GM23338 (cell line): ENCODE results near the gene RNF207. TPM values are rescaled to one million over a fixed set of nuclear protein-coding genes. Genes with fewer than 3 reads are reported as not detected.
A peak's percentile ranks its signal among the peaks of the same experiment; 100 is the strongest.

Source experiments
- ATAC-seq: fragments of 200-7000 bp; cut with Tn5 transposase; 3 replicates; pipeline ENCODE4 v1.9.1; 2020
- DNase-seq: peaks from one replicate; pipeline ENCODE4 v3.0.0-alpha.2; 2015; ENCODE audit warnings: low spot score
- H2AFZ ChIP-seq: fragments of 200-600 bp; sonication (generic); 2 replicates; pipeline ENCODE4 v1.8.0; 2016; ENCODE audit warnings: antibody characterized with exemption, mild to moderate bottlenecking, moderate library complexity
- H3F3A ChIP-seq: fragments of 200-600 bp; sonication (generic); replicated peaks from 2 replicates; pipeline ENCODE4 v1.8.0; 2017; ENCODE audit warnings: antibody characterized with exemption, mixed run types, low read depth
- H3K27ac ChIP-seq: fragments of 200-600 bp; sonication (generic); 2 replicates; pipeline ENCODE4 v1.6.1; 2016; ENCODE audit warnings: low read depth
- H3K27me3 ChIP-seq: fragments of 200-600 bp; sonication (generic); 2 replicates; pipeline ENCODE4 v1.8.0; 2016; ENCODE audit warnings: mild to moderate bottlenecking, mixed run types, moderate library complexity; ENCODE audit not compliant: insufficient read depth
- H3K36me3 ChIP-seq: fragments of 200-600 bp; sonication (generic); 2 replicates; pipeline ENCODE4 v1.8.0; 2016; ENCODE audit warnings: mild to moderate bottlenecking; ENCODE audit not compliant: insufficient read depth
- H3K4me1 ChIP-seq: fragments of 200-600 bp; sonication (generic); 2 replicates; pipeline ENCODE4 v1.8.0; 2016; ENCODE audit warnings: mild to moderate bottlenecking, moderate library complexity; ENCODE audit not compliant: insufficient read depth
- H3K4me2 ChIP-seq: fragments of 200-600 bp; sonication (generic); 2 replicates; pipeline ENCODE4 v1.7.1; 2017; ENCODE audit warnings: mixed run types
- H3K4me3 ChIP-seq: fragments of 200-600 bp; sonication (generic); 2 replicates; pipeline ENCODE4 v1.6.1; 2016; ENCODE audit warnings: mixed run types
- H3K79me2 ChIP-seq: fragments of 200-600 bp; sonication (generic); replicated peaks from 2 replicates; pipeline ENCODE4 v1.8.0; 2017; ENCODE audit warnings: mild to moderate bottlenecking; ENCODE audit not compliant: insufficient read depth
- H3K9me2 ChIP-seq: fragments of 200-600 bp; sonication (generic); 2 replicates; pipeline ENCODE4 v1.8.0; 2017; ENCODE audit not compliant: insufficient read depth
- H4K20me1 ChIP-seq: fragments of 200-600 bp; sonication (generic); replicated peaks from 2 replicates; pipeline ENCODE4 v1.8.0; 2017; ENCODE audit warnings: mild to moderate bottlenecking; ENCODE audit not compliant: insufficient read depth
- H3K27ac Mint-ChIP-seq: 2 replicates; pipeline ENCODE4 v1.8.0; 2020; ENCODE audit warnings: inconsistent platforms, mild to moderate bottlenecking, moderate library complexity, mixed read lengths
- H3K27me3 Mint-ChIP-seq: 3 replicates; pipeline ENCODE4 v1.8.0; 2022; ENCODE audit warnings: low read depth, mild to moderate bottlenecking, moderate library complexity, mixed read lengths, inconsistent platforms; ENCODE audit not compliant: insufficient read depth, poor library complexity
- H3K36me3 Mint-ChIP-seq: 3 replicates; pipeline ENCODE4 v1.8.0; 2021; ENCODE audit warnings: low read depth, mild to moderate bottlenecking, inconsistent platforms, moderate library complexity, mixed read lengths
- H3K4me1 Mint-ChIP-seq: 3 replicates; pipeline ENCODE4 v1.8.0; 2020; ENCODE audit warnings: mild to moderate bottlenecking, inconsistent platforms, mixed read lengths
- H3K4me3 Mint-ChIP-seq: 3 replicates; pipeline ENCODE4 v1.8.0; 2021; ENCODE audit warnings: moderate library complexity, mild to moderate bottlenecking, inconsistent platforms, mixed read lengths
- H3K9me3 Mint-ChIP-seq: 3 replicates; pipeline ENCODE4 v1.8.0; 2020; ENCODE audit warnings: moderate library complexity, mild to moderate bottlenecking, inconsistent platforms, mixed read lengths
- EZH2phosphoT487 ChIP-seq: fragments of 200-600 bp; sonication (generic); IDR thresholded peaks from one replicate; pipeline ENCODE4 v1.8.1; 2018; ENCODE audit warnings: antibody characterized with exemption; ENCODE audit not compliant: unreplicated experiment
- POLR2AphosphoS5 ChIP-seq: IDR thresholded peaks from 2 replicates; pipeline ENCODE4 v1.6.1; 2016; ENCODE audit warnings: antibody characterized with exemption, low read depth
- STAT1 ChIP-seq: IDR thresholded peaks from one replicate; pipeline ENCODE4 v1.6.1; 2016; ENCODE audit warnings: antibody characterized with exemption; ENCODE audit not compliant: unreplicated experiment
- ZNF114 ChIP-seq: fragments of 250-450 bp; sonication (Bioruptor Pico); IDR thresholded peaks from 2 replicates; pipeline ENCODE4 v1.5.0; 2020; ENCODE audit warnings: mild to moderate bottlenecking, moderate library complexity
- ZNF331 ChIP-seq: fragments of 250-450 bp; sonication (Bioruptor Pico); IDR thresholded peaks from 2 replicates; pipeline ENCODE4 v1.5.0; 2020; ENCODE audit warnings: low read depth, mild to moderate bottlenecking, moderate library complexity
- polyA plus RNA-seq: library from polyadenylated mRNA; unstranded; fragments of >200 nt; fragmentation: Nextera tagmentation; extraction: Ambion mirVana; gene quantifications from 2 replicates; pipeline ENCODE4 v1.2.1, GENCODE V29; 2016
- total RNA-seq: library from RNA; depleted of rRNA; stranded (reverse); fragments of >200 nt; shearing (Covaris generic); gene quantifications from 2 replicates; pipeline ENCODE4 v1.2.3, GENCODE V29; 2014
- TF ChIP-seq, protein P1 (sequence below): fragments of 250-450 bp; sonication (Bioruptor Pico); IDR thresholded peaks from 2 replicates; pipeline ENCODE4 v1.5.0; 2020; ENCODE audit warnings: mild to moderate bottlenecking, moderate library complexity
- TF ChIP-seq, protein P2 (sequence below): IDR thresholded peaks from one replicate; pipeline ENCODE4 v1.6.1; 2018; ENCODE audit warnings: antibody characterized with exemption; ENCODE audit not compliant: unreplicated experiment

Gene RNF207
- total and polyA plus RNA-seq, 2 experiments from 2014 or later, result 1.7 to 2.9 TPM

DNA sequence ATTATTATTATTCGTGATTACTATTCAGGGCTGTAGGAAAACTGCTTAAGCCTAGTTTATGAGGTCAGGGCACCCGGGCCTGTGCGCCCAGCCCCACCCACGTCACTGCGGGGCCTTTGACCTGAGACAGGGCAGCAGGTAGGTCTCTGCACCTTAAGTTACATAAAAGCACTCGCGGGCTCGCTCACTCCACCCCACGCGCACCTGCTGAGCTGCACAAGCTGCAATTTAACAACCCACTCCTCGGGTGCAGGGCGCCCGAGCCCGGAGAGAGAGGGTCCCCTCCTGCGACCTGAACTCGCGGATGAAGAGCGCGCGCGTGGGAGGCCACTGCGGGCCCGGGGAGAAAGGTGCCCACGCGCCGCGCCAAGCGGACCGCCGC lies 29.4 kb downstream of the RNF207 start (continued):
- TF ChIP-seq, protein P1, sequence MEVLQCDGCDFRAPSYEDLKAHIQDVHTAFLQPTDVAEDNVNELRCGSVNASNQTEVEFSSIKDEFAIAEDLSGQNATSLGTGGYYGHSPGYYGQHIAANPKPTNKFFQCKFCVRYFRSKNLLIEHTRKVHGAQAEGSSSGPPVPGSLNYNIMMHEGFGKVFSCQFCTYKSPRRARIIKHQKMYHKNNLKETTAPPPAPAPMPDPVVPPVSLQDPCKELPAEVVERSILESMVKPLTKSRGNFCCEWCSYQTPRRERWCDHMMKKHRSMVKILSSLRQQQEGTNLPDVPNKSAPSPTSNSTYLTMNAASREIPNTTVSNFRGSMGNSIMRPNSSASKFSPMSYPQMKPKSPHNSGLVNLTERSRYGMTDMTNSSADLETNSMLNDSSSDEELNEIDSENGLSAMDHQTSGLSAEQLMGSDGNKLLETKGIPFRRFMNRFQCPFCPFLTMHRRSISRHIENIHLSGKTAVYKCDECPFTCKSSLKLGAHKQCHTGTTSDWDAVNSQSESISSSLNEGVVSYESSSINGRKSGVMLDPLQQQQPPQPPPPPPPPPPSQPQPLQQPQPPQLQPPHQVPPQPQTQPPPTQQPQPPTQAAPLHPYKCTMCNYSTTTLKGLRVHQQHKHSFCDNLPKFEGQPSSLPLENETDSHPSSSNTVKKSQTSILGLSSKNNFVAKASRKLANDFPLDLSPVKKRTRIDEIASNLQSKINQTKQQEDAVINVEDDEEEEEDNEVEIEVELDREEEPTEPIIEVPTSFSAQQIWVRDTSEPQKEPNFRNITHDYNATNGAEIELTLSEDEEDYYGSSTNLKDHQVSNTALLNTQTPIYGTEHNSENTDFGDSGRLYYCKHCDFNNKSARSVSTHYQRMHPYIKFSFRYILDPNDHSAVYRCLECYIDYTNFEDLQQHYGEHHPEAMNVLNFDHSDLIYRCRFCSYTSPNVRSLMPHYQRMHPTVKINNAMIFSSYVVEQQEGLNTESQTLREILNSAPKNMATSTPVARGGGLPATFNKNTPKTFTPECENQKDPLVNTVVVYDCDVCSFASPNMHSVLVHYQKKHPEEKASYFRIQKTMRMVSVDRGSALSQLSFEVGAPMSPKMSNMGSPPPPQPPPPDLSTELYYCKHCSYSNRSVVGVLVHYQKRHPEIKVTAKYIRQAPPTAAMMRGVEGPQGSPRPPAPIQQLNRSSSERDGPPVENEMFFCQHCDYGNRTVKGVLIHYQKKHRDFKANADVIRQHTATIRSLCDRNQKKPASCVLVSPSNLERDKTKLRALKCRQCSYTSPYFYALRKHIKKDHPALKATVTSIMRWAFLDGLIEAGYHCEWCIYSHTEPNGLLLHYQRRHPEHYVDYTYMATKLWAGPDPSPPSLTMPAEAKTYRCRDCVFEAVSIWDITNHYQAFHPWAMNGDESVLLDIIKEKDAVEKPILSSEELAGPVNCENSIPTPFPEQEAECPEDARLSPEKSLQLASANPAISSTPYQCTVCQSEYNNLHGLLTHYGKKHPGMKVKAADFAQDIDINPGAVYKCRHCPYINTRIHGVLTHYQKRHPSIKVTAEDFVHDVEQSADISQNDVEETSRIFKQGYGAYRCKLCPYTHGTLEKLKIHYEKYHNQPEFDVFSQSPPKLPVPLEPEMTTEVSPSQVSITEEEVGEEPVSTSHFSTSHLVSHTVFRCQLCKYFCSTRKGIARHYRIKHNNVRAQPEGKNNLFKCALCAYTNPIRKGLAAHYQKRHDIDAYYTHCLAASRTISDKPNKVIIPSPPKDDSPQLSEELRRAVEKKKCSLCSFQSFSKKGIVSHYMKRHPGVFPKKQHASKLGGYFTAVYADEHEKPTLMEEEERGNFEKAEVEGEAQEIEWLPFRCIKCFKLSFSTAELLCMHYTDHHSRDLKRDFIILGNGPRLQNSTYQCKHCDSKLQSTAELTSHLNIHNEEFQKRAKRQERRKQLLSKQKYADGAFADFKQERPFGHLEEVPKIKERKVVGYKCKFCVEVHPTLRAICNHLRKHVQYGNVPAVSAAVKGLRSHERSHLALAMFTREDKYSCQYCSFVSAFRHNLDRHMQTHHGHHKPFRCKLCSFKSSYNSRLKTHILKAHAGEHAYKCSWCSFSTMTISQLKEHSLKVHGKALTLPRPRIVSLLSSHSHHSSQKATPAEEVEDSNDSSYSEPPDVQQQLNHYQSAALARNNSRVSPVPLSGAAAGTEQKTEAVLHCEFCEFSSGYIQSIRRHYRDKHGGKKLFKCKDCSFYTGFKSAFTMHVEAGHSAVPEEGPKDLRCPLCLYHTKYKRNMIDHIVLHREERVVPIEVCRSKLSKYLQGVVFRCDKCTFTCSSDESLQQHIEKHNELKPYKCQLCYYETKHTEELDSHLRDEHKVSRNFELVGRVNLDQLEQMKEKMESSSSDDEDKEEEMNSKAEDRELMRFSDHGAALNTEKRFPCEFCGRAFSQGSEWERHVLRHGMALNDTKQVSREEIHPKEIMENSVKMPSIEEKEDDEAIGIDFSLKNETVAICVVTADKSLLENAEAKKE (CRISPR knock-in tag), result no peak
- TF ChIP-seq ZNF331 (CRISPR knock-in tag) (no peak), EZH2phosphoT487 (no peak), ZNF114 (no peak), POLR2AphosphoS5 (no peak)
- TF ChIP-seq, protein P2, sequence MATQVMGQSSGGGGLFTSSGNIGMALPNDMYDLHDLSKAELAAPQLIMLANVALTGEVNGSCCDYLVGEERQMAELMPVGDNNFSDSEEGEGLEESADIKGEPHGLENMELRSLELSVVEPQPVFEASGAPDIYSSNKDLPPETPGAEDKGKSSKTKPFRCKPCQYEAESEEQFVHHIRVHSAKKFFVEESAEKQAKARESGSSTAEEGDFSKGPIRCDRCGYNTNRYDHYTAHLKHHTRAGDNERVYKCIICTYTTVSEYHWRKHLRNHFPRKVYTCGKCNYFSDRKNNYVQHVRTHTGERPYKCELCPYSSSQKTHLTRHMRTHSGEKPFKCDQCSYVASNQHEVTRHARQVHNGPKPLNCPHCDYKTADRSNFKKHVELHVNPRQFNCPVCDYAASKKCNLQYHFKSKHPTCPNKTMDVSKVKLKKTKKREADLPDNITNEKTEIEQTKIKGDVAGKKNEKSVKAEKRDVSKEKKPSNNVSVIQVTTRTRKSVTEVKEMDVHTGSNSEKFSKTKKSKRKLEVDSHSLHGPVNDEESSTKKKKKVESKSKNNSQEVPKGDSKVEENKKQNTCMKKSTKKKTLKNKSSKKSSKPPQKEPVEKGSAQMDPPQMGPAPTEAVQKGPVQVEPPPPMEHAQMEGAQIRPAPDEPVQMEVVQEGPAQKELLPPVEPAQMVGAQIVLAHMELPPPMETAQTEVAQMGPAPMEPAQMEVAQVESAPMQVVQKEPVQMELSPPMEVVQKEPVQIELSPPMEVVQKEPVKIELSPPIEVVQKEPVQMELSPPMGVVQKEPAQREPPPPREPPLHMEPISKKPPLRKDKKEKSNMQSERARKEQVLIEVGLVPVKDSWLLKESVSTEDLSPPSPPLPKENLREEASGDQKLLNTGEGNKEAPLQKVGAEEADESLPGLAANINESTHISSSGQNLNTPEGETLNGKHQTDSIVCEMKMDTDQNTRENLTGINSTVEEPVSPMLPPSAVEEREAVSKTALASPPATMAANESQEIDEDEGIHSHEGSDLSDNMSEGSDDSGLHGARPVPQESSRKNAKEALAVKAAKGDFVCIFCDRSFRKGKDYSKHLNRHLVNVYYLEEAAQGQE, result no peak

DNA sequence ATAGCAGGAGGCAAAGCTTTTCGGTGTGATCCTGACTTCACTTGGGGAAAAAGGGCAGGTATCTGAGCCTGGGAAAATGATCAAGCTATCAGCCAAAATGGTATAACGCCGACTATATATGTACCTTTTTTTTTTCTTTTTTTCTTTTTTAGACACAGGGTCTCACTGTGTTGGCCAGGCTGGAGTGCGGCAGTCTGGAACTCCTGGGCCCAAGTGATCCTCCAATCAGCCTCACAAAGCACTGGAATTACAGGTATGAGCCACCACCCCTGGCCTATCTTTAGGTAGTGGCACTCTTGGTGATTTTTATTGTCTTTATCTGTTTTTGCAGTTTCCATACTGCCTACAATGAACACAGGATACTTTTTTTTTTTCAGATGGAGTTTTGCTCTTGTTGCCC lies 31.2 kb downstream of the RNF207 start:
- H3K27me3 ChIP-seq, result peaks cover 3% of the 10 kb centered on the region; the same call in 1 of the 2 replicates
- peaks cover 25% of the 10 kb centered on the region for H3K36me3 Mint-ChIP-seq
- no peak overlapping the region for H3K4me3 Mint-ChIP-seq
- peaks cover 26% of the 10 kb centered on the region for H4K20me1 ChIP-seq
- DNase-seq (no peak), ATAC-seq (no peak)
- H3K36me3 ChIP-seq, result peaks cover 11% of the 10 kb centered on the region; the same call in 1 of the 2 replicates
- peaks cover 40% of the 10 kb centered on the region for H3F3A ChIP-seq
- peak overlapping the region; percentile 79; the same call in 1 of the 2 replicates for H3K4me2 ChIP-seq
- peaks cover 48% of the 10 kb centered on the region for H3K4me1 Mint-ChIP-seq
- no peak overlapping the region for H3K27ac Mint-ChIP-seq
- no peak overlapping the region for H3K4me3 ChIP-seq
- H3K27ac ChIP-seq, result no peak overlapping the region
- H3K9me2 ChIP-seq, result no peaks in the 10 kb centered on the region
- H3K27me3 Mint-ChIP-seq, result peaks cover 36% of the 10 kb centered on the region
- peaks cover 36% of the 10 kb centered on the region for H3K79me2 ChIP-seq
- no peaks in the 10 kb centered on the region for H3K9me3 Mint-ChIP-seq
- peaks cover 37% of the 10 kb centered on the region for H3K4me1 ChIP-seq
- no peak overlapping the region for H2AFZ ChIP-seq
- TF ChIP-seq, protein P2, result no peak
- no peak for TF ChIP-seq STAT1
